CD4-positive, alpha-beta T cell treated with Interleukin-4 for 4 hours (primary cell): Measurements from ENCODE around the gene PIP4P1.
A peak's percentile ranks its signal among the peaks of the same experiment; 100 is the strongest.
"Not testable (repeated sequence)": the region's sequence is repeated elsewhere in the genome, so short reads cannot be mapped to it uniquely, and the experiment has no call there.

ENCODE experiments used
- DNase-seq: peaks from one replicate; pipeline ENCODE4 v3.0.0-alpha.2; 2020

PIP4P1 gene

DNA sequence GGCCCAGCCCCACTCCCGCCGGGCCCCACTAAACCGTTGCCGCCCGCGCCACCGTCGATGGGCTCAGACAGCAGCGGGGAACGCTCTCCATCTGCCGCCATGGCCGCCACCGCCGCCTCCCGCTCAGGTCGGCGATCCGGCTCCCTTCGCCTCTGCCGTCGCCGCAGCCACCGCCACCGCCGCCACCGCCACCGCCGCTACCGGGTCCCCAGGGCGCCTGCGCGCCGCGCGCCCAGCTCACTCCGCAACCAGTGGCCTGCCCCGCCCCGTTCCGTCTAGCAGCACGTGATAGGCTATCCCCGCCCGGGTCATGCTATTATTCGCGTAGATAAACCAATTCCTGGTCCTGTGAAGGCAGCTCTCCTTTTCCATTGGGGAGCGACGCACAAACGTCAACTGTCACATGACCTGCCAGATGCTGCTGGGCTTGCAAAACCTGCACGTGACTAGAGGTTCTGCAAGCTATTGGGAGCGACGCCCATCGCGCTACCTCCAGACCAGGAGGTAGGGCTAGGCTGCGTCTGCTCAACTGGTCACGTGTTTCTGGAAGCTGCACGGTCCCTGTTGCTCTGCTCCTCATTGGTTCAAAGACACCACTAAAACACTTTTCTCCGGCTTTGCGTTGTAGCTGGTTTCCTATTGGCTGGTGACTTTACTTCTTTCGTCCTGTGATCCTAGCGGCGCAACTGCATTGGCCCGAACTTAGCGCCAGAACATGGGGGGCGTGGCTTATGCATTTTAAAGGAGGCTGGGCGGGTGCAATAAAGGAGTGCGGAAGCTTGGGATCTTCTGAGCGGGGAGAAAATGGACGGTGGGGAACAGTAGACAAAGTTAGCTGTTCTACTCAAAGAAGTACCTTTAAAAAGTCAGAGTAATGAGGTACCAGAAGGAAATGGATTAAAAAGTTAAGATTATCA, at the start of gene PIP4P1:
Gene PIP4P1, minus strand, starts transcription at position 210 of the 917 bp plus-strand sequence. Its CDS starts 109 bp downstream, at position 101.
- DNase-seq = peak; percentile 100

DNA sequence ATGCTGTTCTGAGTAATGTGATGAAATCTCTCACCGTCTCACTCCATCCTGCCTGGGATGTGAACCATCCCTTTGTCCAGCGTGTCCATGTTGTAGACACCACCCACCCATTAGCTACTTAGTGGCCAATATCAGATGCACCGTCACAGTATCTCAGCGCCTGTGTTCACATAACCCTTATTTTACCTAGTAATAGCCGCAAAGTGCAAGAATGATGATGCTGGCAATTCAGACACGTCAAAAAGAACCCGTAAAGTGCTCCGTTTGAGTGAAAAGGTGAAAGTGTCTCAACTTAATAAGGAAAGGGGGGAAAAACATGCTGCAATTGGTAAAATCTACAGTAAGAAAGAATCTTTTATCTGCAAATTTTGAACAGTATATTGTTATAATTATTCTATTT, 47.1 kb upstream of the PIP4P1 start:
- no peak for DNase-seq

DNA sequence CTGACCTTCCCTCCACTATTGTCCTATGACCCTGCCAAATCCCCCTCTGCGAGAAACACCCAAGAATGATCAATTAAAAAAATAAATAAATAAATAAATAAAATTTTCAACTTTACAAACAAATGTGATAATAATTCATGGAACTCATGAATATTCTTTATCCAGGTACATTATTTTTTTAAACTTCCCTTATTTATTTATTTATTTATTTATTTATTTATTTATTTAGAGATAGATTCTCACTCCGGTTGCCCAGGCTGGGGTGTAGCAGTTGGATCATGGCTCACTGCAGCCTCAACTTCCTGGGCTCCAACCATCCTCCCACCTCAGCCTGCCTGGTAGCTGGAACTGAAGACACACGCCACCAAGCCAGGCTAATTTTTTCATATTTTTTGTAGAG, 46.3 kb upstream of the PIP4P1 start:
- DNase-seq = not testable (repeated sequence)

DNA sequence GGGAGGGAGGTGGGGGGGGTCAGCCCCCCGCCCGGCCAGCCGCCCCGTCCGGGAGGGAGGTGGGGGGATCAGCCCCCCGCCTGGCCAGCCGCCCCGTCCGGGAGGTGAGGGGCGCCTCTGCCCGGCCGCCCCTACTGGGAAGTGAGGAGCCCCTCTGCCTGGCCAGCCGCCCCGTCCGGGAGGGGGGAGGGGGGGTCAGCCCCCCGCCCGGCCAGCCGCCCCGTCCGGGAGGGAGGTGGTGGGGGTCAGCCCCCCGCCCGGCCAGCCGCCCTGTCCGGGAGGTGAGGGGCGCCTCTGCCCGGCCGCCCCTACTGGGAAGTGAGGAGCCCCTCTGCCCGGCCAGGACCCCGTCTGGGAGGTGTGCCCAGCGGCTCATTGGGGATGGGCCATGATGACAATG, 45.5 kb upstream of the PIP4P1 start:
- DNase-seq = not testable (repeated sequence)

GRCh38 chr14:20506276-20506675, 45.0 kb upstream of the PIP4P1 start:
- not testable (repeated sequence) for DNase-seq

- DNase-seq = no peak
Observed at GRCh38 chr14:20503898-20504297, 42.7 kb upstream of the PIP4P1 start.

DNA sequence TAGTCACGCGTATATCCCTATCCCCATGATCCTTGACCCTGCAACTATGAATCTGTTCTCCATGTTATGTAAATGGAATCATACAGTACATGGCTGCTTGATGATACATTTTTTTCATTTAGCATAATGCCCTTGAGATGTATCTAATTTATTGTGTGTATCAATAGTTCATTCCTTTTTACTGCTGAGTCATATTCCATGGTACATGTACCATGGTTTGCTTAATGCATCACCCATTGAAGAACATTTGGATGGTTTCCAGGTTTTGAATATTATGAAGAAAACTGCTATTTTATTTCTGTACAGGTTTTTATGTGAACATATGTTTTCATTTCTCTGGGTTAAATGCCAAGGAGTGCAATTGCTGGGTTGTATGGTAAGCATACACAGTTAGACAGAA, 40.1 kb upstream of the PIP4P1 start:
- no peak for DNase-seq

GRCh38 chr14:20499881-20500280, 38.6 kb upstream of the PIP4P1 start:
- DNase-seq = no peak

- no peak for DNase-seq
Observed at GRCh38 chr14:20499108-20499507, 37.9 kb upstream of the PIP4P1 start.

- no peak for DNase-seq
Observed at GRCh38 chr14:20498622-20499021, 37.4 kb upstream of the PIP4P1 start.

DNA sequence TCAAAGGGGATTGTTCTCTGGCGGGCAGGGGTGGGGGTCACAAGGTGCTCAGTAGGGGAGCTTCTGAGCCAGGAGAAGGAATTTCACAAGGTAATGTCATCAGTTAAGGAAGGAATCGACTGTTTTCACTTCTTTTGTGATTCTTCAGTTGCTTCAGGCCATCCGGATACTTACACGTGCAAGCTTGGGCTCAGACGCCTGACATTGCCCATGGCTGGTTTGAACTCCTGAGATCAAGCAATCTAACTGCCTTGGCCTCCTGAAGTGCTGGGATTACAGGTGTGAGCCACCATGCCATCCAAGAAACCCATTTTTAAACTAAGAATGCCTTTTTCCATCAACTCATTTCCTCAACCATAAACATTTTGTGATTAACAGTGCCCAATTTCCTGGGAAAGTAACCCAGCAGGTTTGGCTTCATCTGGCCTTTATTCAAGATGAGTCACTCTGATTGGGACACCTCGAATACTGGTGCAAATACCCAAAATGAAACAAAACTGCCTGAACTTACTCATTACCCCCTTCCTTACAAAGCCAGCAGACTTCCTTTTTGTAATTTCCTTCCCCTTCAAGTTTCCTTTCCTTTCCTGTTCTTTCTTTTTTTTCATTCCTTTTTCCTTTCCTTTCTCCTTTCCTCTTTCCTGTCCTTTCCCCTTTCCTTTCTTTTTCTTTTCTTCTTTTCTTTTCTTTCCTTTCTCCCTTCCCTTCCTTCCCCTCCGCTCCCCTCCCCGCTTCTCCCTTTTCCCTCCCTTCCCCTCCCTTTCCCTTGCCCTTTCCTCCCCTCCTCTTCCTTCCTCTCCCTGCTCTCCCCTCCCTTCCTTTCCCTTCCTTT, 33.9 kb upstream of the PIP4P1 start:
- peak; percentile 15 for DNase-seq

DNA sequence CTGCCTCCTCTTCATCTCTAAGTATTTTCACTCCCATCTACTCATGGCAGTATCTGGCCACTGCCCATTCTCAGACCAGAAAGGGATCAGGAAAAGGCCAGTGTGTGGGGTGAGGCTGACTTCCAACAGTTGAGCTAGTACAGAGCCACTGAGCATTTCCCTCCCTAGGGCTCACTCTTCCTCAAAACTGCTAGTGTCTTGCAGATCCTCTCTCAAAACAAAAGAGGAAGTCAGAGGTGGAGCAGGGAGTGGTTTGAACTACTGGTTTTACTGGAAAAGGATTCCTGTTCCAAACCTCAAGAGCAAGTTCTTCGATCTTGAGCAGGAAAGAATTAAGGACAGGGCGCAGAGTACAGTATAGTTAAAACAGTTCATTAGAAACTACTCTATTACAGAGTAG, 32.4 kb upstream of the PIP4P1 start:
- DNase-seq = peak; percentile 10

GRCh38 chr14:20492486-20492885, 31.3 kb upstream of the PIP4P1 start:
- DNase-seq = no peak

DNA sequence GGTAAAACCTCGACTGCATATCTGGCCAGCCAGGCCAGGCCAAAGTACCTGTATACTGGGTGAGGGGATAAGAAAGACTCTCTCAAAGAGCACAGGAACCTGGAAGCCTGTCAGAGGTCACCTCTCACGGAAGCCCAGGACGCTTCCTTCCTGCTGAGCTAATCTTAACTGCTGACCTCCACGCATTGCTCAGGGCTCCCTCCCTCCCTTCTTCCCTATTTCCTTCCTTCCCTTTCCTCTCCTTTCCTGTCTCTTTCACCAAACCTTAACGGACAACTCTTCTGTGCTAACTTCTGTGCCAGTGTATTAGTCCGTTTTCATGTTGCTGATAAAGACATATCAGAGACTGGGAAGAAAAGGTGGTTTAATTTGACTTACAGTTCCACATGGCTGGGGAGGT, 29.3 kb upstream of the PIP4P1 start:
- DNase-seq = no peak

DNA sequence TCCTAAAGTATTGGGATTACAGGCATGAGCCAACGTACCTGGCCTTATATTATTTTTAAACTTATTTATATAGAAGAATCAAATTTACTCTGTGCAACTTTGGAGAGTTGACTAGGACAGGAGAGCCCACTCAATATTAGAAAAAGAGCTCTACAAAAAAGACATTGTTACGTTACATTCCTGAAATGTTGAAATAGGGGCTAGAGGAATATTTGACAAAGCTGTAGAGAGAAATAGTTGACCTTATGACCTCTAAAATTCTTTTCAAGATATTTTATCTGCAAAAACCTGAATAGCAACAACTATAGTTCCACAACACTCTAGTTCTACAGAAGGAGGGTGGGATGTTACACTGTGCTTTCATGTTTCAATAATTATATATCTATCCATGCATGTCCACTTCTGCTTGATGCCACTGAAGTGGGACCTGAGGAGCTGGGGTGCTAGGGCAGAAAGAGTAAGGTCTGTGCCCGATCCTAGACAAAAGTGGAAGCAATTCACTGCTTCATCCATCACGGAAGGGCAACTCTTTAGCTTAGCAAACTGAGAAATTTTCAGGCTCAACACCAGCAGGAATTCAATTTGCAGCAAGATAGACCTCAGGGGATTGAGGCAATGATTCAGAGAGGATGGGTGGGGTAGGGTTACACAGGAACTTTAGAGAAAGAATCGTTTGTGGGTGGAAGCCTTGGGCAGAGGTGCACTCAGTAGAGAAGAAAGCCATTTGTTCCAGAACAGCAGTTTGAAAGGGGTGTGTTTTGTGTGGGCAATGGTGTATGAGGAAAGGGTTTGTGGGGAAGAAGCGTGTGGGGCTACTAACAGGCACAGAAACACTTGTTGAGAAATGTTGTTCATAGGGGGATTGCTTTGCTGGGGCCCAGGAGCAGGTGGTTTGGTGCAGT, 28.1 kb upstream of the PIP4P1 start:
- DNase-seq = peak; percentile 65

GRCh38 chr14:20487396-20487725, 26.1 kb upstream of the PIP4P1 start:
- no peak for DNase-seq

DNA sequence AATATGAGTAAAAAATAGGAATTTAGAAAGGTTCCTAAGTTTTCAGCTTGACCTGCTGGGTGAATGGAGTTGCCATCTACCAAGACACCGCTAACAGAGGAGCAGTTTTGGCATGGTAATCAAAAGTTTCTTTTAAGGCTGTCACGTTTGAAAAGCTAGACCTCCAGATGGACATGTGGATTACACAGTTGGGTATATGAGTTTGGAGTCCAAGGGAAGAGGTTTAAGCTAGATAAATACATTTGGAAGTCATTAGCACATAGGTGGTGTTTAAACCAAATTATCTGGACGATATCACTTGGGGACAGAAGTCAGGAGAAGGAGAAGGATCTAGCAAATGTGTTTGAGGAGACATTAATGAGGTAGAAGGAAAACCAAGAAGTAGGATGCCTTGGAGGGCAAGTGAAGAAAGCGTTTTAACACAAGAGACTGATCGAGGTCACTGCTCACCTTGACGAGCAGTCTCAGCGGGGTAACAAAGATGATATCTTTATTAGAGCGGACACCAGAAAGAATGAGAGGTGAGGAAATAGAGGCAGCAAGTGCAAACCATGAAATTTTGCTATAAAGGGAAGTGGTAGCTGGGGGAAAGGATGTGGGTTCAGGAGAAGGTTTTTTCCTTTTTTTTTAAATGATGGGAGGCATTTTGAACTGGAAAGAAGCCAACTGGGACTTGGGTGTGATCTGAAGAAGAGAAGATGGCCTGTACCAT, 25.6 kb upstream of the PIP4P1 start:
- no peak for DNase-seq

DNA sequence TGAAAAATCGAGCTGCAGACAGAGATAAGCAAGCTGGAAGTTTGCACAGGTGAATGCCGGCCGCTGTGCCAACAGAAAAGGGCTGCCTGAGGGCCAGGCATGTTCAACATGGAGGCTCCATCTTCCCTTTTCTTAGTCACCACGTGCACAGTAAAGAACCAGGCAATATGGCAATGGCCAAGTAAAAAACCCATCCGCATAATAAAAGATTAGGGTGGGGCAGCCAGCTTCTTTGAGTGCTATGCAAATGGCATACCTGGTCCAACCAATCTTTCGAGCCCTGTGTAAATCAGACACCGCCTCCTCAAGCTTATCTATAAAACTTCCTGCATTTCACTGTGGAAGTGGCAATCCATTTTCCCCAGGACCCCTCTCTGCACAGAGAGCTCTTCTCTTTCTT, 24.7 kb upstream of the PIP4P1 start:
- DNase-seq = no peak

DNA sequence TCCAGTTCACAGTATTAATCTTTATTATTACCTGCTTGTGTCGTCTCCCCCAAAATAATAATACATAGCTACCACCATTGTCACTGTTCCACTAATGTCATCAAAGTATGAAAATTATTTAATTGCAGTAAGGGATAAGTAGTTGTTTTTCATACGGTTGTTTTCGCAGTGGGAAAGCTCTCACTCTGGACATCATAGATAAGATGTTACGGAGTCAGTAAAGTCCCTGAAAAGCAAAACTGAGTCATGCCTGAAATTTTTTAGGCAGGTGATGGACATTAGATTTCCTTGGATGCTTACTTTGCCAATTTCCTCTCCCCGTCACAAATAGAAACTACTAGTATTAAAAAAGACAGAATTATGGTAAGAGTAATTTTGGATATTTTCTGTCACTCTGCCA, 21.1 kb upstream of the PIP4P1 start:
- no peak for DNase-seq

GRCh38 chr14:20478894-20479293, 17.7 kb upstream of the PIP4P1 start:
- DNase-seq = no peak

GRCh38 chr14:20477211-20477876, 16.1 kb upstream of the PIP4P1 start:
- DNase-seq = peak; percentile 58

DNA sequence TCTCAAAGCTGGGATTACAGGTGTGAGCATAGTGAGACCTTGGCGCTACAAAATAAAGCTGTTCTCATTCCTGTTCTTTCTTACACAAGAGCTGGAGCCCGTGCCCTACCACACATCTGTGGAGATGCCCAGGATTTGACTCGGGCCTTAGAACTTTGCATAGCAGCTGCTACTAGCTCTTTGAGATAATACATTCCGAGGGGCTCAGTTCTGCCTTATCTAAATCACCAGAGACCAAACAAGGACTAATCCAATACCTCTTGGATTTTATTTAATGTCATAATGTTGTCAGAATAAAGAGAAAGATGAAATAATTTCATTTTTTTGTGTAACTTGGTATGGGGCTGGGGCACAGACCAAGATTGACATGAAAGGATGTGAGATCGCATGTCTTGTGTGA, 15.5 kb upstream of the PIP4P1 start:
- no peak for DNase-seq
